ACHN (cell line): ENCODE results near the gene ALDH3B2.
"Not testable (repeated sequence)": the region's sequence is repeated elsewhere in the genome, so short reads cannot be mapped to it uniquely, and the experiment has no call there.

Source experiments
- DNase-seq: peaks from one replicate; pipeline ENCODE4 v3.0.0-alpha.2; 2015
- in situ Hi-C: cut with HindIII; loops from 2 replicates; pipeline ENCODE4 v1.10.0; 2017; ENCODE audit warnings: low sequenced_read_pairs, low pct_ligation_motif_present, low pct_unique_long_range_greater_than_20kb

ALDH3B2 gene

DNA sequence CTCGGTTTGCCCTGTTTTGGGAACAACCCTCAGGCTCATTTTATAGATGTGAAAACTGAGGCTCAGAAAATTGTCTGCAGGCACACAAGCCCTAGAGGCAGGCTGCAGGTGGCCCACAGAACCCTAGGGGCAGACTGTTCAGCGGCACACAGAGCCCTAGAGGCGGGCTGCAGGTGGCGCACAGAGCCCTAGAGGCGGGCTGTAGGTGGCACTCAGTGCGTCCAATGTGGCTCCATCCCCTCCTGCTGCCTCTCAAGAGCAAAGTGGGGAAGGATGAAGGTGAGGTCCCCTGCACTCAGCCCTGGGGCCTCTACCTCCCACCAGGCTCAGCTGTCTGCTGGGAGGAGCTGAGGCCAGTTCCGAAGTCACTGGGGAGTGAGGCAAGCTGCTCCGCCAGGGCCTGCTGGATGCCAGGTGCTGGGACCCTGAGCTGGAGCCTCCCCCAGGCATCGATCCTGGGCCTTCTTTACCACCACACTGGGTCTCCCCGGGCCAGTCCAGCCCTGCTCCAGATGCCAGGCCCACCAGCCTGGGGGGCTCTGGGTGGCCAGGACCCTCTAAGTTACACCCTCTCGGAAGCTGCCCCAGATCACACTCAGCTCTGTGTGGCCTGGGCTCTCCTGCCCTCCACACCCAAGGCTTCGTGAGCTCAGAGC lies 26.2 kb downstream of the ALDH3B2 start:
- peak; percentile 32 for DNase-seq

DNA sequence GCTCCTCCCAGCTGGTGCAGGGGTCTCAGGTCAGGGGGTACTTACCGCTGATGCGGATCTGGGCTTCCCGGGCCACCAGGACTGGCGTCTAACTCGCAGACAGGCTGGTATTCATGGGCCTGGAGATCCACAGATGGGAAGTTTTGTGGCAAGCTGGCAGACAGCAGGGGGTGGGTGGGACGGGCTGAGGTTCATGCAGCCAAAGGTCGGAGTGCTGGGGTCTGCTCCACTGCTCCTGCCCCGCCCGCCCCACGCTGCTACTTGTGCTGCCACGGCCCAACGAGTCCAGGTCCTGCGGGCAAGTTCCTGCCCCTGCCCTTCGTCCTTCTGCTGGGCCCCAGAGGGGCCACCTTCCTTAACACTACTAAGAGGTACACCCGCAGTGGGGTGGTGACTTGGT lies 27.0 kb downstream of the ALDH3B2 start:
- DNase-seq, result no peak
- in situ Hi-C loops, result no loop called here

More for the DNA sequence above, 26.2 kb downstream of the ALDH3B2 start:
- in situ Hi-C loops, result no loop called here

DNA sequence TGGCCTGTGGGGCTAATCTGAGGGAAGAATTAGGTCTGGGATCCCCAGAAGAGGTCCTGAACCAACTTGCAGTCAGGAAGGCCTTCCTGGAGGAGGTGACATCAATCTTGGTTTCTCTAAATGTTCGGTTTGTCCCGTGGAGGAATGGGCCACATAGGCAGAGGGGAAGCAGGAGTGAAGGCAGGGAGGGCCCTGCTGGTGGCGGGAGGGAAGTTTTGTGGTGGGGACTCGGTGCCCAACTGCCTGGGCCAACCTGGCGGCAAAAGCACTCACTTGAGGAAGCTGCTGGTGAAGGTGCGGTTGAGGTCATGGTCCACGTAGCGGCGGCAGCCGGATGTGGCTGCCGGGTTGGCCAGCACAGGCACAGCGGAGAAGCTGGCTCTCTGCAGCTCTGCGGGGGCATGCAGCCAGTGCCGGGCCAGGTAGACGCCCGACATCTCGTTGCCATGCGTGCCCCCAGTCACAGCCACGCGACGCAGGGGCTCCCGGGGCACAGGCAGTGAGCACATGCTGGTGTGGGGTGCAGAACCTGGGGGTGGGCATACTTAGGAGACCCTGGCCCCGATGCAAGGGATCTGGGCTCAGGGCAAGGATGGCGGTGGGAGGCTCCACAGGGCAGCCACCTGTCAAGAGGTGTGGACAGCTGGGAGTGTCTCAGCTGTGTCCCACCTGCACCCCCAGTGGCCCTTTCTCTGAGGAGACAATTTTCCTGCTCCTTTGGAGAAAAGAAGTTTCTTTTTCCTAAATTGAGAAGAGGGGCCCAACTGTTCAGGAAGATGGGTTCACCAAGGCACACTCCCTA lies 27.7 kb downstream of the ALDH3B2 start:
- in situ Hi-C loops, result no loop called here
- no peak for DNase-seq

DNA sequence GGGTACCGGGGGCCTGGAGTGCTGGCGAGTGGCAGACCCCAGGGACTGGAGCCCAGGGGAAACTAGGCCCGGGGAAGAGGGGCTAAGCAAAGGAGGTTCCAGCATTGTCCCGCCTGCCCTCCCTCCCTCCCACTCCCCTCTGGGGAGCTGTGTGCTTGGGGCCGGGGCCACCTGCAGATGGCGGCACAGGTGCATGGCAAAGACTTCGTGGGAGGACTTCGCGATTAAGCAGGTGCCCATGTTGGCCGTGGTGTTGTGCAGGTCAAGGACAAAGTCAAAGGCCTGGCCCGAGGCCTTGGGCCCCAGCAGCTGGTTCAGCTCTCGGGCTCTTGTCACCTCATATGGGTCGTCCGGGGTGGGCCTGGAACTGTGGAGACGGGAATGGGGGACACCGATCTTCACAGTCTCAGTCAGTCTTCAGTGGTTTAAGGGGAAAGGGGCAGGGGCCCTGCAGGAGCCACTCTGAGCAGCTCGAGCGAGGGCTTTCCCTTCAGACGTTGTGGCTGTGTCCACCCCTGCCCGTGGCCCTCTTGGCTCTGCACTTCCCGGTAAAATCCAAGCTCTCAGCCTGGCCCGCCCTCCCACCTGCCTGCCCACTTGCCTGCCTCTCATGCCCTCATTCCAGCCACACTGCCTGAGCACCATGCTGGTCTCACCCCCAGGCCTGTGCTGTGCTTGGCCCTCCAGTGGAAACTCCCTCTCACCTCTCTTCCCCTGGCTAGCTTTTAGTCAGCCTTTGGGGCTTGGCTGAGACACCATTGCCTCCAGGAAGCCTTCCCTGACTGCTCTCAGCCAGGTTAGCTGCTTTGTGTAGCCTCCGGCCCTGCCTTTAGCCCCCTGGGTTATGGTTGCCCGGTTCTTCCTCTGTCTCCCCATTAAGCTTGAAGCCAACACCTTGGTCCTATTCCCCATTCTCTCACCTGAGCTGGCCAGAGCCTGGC lies 28.6 kb downstream of the ALDH3B2 start:
- in situ Hi-C loops, result no loop called here
- DNase-seq, result no peak

DNA sequence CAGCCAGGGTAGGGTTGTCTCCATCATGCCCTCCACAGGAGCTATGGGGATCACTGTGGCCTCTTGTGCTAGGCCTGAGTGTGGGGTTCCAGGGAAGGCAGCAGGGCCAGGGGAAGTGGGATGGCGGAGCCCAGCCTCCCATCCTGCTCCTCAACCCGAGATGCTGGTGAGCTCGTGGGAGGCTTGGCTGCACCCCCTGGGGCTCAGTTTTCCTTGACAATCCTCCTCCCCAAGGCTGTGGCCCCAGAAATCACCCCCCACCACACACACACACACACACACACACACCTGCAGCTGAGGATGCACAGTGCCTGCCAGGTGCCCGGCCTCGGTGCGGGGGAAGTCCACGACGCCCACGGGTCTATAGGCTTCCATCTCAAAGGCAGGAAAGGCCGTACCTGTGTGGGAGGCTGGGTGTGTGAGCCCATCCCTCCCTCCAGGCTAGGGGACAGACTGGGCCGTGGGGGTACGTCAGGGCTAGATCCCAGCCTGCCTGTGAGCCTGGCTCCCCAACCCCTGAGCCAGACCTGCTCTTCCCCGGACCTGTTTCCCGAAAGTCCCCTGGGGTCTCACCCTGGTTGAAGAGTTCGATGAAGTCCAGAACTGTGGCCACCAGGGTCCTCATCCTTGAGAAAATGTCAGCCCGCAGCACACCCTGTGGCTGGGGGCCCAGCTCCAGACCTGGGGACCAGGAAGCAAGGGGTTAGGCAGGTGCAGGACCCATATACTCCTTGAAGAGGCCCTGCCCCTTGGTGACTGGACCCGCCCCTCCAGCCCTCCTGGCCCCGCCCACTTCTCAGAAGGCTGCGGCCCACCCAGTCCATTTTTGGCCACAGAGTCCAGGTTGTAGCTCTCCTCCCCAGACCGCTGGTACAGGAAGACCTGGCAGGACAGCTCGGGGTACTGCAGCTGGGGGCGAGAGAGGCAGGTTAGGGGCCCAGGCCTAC lies 29.7 kb downstream of the ALDH3B2 start:
- no peak for DNase-seq
- in situ Hi-C loops, result no loop called here

DNA sequence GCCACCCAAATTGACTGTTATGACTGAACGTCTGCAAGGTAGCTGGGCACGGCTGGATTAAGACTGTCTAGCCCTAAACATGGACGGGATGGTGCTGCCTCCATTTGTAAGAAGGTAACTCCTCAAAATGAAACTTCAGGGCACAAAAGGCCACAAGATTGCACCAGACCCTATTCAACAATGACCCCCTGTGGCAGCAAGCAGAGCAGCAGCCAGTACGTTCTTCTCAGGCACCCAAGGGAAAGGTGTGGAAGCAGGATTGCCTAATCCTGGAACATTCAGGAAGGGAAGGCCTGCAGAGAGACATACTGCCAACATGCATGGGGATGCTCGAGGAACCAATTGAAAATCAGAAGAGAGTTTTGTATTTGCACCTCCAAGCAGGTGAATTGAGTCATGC lies 30.4 kb downstream of the ALDH3B2 start:
- peak; percentile 8 for DNase-seq
- in situ Hi-C loops, result no loop called here

DNA sequence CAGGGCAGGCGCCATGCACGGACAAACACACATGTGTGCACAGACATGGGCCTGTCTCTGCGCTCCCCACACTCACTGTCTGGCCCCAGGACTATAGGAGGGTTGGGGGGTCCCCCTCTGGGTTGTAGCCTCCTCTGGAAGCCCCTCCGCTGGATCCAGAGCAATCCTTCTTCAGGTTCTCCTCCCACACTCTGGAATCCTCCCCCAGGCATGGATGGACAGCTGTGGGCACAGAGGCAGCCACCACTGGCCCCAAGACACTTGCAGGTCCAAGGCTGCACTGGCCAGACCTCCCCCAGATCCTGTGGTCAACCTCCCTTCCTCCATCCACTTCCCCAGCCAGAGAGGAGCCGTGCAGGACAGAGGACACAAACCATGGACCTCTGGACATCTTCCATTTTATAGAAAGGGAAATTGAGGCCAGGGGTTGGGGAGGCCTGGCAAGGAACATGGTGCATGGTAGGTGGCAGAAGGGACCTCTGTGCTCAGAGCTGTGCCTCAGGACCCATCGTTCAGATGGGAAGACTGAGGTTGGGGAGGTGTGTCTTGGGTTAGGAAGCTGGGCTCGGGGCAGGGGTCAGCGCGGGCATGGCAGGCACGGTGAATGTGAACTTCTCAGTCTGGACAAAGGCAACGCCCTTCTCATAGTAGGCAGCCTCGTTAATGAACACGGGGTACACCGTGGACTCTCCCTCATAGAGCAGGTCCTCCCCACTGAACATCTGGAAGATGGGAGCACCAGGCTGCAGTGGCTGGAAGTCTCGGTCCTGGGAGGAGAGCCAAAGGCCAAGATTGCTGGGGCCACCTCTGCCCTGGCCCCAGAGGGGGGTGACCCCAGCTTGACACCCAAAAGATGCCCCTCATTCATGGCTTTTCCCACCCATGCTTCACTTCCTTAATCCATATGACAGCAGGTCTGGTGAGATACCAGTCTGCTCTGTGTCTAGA lies 32.0 kb downstream of the ALDH3B2 start:
- no peak for DNase-seq
- in situ Hi-C loops, result no loop called here

DNA sequence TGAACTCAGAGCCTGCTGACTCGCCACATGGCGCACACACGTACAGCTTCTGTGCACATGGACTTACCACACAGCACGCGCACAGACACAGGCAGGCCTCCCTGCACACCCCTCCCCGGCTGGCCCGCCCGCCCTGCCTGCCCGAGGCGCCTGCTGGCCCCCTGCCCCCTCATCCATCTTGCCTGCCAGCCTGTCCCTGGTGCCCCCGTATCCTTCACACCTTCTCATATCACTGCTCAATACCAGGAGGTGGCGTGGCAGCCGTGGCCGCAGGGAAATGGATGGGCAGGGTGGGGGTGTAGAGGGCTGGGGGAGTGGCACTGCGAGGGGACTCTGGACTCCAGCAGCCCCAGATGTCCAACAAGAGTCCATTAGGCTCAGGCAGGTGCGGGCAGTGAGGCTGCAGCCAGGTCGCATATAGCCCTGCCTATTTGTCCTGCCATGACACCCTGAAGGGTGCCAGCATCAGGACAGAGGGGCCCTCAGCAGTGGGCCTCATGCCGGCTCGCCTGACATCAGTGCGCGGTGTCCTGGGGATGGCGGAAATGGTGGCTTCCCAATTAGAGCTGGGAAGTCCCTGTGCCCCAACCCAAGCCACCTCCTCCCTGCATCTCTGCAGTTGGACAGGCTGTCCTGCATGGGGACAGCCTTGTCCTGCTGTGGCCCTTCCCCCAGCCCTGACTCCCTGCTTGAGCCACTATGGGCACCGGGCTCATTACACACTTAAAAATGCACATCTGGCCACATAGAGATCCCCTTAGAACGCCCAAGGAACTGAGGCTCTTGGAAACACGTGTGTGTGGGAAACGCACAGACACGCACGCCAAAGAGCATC lies 32.9 kb downstream of the ALDH3B2 start:
- in situ Hi-C loops, result no loop called here
- no peak for DNase-seq

DNA sequence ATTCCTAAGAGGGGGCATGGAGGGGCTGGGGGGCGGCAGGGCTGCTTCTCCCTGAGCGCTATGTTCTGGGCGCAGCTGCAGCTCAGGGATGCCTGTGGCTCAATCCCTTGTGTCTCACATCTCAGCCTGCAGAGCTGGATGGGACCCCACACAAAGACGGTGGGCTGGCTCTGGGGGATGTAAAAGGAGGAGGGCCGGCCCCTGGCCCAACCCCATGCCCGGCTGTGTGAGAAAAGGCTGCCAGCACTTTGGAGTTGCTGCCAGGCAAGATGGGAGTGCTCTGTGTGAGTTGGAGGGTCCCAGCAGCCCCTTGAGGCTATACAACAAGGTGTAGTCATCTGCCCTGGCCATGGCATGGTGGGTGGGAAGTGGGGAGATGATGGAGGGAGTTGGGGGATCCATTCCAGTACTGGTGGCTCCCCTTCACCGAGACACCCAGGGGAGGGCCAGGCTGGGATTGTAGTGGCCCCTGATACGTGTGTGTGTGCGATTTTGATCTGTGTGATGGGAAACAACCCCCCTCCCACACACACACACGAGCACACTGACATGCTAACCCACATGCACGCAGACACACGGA lies 33.6 kb downstream of the ALDH3B2 start:
- in situ Hi-C loops, result no loop called here

DNA sequence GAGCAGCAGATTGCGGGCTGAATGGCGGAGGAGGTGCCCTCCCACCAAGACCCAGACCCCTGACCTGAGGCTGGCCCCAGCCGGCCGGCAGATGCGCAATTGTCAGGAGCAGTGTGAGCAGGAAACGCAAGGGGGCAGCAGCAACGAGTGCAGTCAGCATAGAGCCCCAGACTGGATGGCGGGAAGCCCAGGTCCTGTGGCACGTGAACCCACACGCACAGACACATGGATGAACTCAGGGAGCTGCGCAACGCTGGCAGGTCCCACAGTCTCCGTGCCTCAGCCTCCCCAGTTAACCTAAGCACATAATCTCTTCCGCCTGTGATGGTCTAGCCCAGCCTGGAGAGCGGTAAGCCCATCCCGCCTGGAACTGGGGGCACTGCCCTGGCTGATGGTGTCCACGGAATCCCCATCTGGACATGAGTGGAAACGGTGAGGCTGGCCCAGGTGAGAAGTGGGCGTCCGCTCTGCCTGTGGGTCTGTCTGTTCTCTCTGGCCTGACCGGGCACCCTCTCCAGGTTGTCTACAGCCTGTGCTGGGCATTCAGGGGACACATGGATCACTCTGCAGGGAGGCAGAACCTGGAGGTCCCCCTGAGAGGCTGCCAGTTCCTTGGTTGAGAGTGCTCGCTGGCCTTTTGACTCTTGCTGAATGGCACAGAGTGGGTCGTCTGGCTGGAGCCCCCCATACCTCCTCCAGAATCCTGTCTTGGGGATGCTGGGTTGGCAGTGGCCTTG lies 34.2 kb downstream of the ALDH3B2 start:
- DNase-seq, result peak; percentile 27
- in situ Hi-C loops, result no loop called here

More for the DNA sequence above, 33.6 kb downstream of the ALDH3B2 start:
- DNase-seq, result no peak

DNA sequence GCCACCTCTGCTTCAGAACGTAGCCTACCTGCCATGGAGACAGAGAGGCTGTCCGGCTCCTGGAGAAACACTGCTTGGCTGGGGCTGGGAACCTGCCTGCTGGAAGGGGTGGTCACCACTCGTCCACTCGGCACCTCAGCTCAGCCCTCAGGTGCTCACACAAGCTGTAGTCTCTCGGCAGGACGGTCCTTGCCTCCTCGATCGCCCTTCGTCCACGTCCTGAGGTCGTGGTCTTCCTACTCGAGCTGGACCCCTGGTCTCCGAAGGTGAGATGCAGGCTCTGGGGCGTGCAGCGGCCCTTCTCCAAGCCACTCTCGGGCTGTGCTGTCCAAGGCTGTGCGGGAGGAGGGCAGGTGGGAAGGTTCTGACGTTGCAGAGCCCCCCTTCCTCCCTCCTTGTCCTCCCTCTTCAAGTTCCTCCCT lies 35.0 kb downstream of the ALDH3B2 start, which contains the start of gene TBX10:
Gene TBX10, minus strand, starts transcription at position 326 of the 422 bp plus-strand sequence. Its CDS starts 291 bp downstream, at position 35.
- no peak for DNase-seq
- in situ Hi-C loops, result no loop called here

DNA sequence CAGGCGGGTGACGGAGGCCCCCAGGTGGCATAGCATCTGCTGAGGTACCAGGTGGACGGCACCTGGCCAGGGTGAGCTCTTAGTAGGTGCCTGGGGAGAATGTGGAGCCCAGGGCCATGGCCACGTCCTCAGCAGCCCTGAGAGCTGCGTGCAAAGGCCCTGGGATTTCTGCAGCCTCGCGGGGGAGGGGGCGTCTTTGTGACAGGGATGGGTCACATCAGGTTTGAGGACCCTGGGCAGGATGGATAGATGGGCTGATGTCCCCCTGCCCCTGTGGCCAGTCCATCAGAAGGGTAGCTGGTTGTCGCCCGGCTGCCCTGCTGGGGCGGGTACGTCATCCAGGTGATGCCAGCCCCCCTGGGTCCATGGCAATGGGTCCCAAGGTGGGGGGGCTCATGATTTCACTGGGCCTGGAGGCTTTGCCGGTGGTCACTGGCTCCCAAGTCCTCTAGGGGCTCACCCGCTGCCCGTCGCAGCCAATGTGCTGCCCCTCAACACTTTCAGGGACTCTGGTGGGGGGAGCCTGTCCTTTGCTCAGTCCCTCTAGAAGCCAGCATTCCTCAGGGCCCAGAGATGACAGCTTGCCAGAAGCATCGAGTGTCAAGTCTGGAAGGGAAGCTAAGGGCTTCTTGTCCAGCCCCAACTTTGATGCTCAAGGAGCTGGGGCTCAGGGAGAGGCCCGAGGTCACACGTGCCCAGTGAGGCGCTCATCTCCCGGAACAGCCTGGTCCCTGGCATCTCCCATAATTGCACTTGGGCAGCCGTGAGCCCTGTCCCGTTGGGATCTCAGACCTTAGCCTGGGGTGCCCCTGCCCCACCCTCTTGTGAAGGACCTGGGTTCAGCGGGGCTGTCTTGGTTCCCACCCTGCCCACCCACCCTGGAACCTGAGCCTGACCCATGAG lies 35.6 kb downstream of the ALDH3B2 start:
- in situ Hi-C loops, result no loop called here
- DNase-seq, result no peak

DNA sequence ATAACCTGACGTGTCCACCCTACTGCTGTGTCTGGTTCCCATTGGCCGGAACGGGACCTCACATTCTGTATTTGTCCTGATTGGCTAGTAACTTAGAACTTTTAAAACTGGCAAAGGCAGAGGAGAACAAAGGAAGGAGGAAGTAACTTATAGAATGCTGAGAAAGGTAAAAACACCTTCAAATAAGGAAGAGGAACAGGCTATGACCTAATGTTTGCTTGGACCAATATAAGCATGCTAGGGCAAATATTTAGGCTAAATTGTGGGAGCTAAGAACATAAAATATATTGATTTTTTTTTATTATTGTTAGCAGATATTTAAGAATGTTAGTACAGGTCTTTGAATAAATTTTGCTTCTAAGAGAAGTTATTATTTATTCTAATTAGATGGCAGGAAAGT lies 37.0 kb downstream of the ALDH3B2 start:
- DNase-seq, in situ Hi-C loops: not testable (repeated sequence)

DNA sequence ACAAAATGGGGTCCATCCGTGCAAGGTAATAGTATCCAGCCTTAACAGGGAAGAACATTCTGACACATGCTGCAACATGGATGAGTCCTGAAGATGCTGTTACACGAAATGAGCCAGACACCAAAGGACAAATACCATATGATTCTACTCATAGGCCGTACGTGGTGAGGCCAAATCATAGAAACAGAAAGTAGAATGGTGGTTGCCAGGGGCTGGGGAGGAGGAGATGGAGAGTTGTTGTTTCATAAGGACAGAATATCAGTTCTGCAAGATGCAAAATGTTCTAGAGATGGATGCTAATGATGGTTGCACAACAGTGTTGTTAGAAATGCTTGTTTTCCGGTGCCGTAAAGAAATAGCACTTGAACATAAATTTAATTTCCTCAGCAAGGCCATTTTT lies 37.5 kb downstream of the ALDH3B2 start:
- in situ Hi-C loops, result no loop called here
- DNase-seq, result no peak
